Erythroblast (primary cell): ENCODE data around the gene LIN7B.

Experiments used
- GATA1 ChIP-seq: IDR thresholded peaks from 2 replicates; pipeline ENCODE4 v1.6.1; 2011; ENCODE audit warnings: low read depth, mild to moderate bottlenecking, control low read depth, low read length, moderate library complexity
- POLR2A ChIP-seq: IDR thresholded peaks from 2 replicates; pipeline ENCODE4 v1.6.1; 2011; ENCODE audit warnings: mild to moderate bottlenecking, low read length

- TF ChIP-seq POLR2A (no peak), GATA1 (no peak)
Measured at GRCh38 chr19:49127674-49128544, 13.7 kb downstream of the LIN7B start.
